ELF-1 (cell line): Measurements from ENCODE around the gene AKR7A2.

Experiments
- DNase-seq: peaks from one replicate; pipeline ENCODE4 v3.0.0-alpha.2; 2016; ENCODE audit warnings: low read depth, low spot score

The AKR7A2 gene

DNA sequence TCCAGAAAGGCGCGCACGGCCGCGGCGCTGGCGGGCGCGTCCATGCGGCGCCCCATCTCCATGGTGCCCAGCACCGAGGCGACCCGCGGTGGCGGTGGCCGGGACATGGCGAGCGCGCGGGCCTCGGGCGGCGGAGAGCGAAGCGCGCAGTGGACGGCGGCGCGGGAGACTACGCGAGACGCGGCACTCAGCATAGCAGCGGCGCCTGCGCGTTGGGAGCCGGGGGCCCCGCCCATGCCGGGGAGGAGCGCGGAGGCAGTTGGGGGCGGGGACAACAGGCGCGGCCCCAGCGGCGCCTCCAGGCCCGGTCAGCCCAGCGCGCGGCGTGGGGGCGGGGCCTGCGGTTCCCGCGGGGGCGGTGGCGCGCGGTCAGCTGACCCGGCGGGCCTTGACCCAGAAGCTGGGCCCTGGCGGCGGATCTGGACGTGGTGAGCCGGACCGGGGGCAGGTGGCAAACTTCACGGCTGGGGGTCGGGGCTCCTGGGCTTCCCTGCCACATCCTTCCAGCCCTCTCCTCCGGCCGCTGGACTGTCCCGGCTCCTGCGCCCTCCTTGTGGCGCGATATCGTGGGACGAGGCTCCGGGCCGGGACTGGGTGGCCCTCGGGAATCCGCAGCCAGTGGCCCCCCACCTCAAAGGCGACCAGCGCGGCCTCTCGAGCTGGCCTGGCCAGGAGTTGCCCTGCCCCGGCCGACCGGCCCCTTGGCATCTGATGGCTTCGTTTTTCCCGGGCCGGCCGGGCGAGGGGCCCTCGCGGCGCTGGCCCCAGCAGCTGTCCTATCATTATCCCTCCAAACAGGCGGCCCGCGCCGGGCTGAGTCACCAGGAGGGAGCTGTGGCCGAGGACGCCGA lies at the start of gene AKR7A2, which contains the start of gene SLC66A1:
AKR7A2 (minus strand) TSS at position 214 of the 851 bp plus-strand sequence; CDS start at position 194, 20 bp downstream.
SLC66A1 (plus strand) TSS at position 396 of the 851 bp plus-strand sequence. CDS start 5,352 bp downstream, outside the sequence.
- DNase-seq, result peak; percentile 91

DNA sequence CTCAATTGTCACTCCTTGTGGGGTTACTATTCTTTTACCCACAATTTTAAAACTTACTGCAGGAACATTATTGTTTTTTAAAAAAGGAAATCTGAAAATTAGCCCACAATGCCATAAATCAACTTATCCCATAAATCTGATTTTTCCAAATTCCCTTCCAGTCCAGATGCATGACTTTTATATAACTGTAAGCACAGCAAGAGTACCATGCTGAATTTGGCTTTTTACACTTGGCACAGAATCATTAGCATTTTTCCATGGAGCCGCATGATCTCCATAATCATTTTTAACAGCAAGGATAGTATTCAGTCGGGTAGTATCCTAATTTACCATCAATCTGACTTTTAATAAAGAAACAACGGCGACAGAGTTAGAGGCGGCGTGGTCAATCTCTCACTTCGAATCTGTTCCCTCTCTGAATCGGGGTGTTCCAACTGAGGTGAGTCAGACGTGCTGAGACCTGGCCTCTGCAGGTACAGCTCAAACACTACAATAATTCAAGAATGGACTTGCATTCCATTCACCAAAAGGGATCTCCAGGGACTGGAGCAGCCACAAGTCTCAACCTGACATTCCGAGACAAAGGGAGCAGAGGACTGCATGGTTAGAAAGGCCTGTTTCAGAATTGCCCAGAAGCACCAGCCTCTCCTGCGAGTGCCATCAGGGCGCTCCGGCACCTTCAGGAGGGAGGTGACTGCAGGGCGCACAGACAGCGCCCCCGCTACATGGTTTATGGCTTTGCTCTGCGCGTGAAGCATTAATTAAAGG lies 49.1 kb upstream of the AKR7A2 start:
- DNase-seq, result peak; percentile 26

DNA sequence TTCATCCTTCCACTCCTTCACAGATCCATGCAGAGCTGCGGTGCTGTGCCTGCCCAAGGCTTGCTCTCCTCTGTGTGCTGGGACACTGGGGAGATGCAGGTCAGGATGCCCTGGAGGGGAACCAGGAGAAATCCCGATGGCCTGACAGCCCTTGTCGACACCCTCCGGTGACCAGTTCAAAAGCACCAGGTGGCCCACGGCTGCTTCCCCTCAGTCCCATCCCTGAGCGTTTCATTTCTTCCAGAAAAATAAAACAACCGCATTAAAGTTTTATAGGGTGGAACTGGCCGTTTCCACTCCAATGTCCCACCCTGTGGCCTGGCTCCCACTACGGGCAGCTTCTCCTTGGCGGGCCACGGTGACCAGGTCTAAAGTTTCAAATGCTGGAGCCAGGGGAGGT lies 48.5 kb upstream of the AKR7A2 start:
- DNase-seq, result peak; percentile 26

- DNase-seq, result no peak
Observed at GRCh38 chr1:19360016-19360415, 48.1 kb upstream of the AKR7A2 start.

GRCh38 chr1:19359357-19359756 lies 47.4 kb upstream of the AKR7A2 start:
- no peak for DNase-seq

GRCh38 chr1:19358710-19359109 lies 46.8 kb upstream of the AKR7A2 start:
- DNase-seq, result no peak

- DNase-seq, result no peak
Observed at GRCh38 chr1:19357299-19357986, 45.5 kb upstream of the AKR7A2 start.

GRCh38 chr1:19356266-19356665 lies 44.3 kb upstream of the AKR7A2 start:
- no peak for DNase-seq

DNA sequence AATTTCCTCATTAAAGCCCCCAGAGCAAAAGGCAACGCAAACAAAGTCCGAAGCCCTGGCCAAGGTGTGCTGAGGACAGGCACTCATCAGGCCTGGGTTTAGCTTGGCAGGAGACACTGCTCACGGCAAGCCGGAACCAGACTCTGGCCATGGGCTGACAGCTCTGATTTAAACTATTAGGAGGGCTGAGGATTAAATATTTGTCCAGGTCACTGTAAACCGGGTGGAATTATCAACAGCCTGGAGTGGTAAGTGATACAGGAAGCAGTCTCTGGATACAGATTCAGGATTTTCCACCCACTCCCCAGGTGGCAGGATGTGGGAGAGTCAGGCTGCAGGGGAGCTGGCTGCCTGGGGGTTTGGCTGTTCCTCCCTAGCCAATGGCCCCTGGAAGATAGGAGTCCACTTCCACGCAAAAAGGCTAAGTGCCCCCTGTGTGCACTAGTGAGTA lies 42.6 kb upstream of the AKR7A2 start:
- DNase-seq, result no peak

- peak; percentile 86 for DNase-seq
Observed at GRCh38 chr1:19353596-19353995, 41.7 kb upstream of the AKR7A2 start.

DNA sequence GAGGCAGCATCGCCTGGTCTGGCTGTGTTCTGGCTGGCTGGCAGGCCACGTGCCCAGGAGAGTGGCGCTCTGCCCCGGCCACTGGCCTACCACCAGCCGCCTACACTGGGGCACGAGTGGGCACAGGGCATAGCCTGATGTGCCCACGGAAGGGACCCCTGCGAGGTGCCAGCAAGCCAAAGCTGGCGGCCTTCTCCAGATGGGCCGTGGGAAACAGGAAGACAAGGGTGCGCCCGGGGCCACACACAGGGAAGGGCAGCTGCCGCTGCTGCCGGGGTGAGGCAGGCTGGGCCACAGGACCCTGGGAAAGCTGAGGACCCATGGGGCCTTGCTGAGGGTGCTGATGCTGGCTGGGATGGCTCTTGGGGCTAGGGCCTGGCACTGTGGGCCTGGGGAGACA lies 40.9 kb upstream of the AKR7A2 start:
- no peak for DNase-seq

GRCh38 chr1:19351873-19352272 lies 39.9 kb upstream of the AKR7A2 start:
- DNase-seq, result no peak

DNA sequence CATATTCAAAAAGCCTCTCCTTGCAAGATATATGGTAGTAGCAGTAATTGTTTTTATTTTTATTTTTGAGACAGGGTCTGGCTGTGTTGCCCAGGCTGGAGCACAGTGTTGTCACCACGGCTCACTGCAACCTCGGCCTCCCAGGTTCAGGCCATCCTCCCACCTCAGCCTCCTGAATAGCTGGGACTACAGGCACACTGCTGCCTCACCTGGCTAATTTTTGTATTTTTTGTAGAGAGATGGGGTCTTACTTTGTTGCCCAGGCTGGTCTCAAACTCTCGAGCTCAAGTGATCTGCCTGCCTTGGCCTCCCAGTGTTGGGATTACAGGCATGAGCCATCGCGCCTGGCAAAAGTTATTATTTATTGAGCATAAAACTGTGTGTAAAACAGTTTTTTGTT lies 38.6 kb upstream of the AKR7A2 start:
- DNase-seq, result no peak

GRCh38 chr1:19349999-19350398 lies 38.1 kb upstream of the AKR7A2 start:
- no peak for DNase-seq

DNA sequence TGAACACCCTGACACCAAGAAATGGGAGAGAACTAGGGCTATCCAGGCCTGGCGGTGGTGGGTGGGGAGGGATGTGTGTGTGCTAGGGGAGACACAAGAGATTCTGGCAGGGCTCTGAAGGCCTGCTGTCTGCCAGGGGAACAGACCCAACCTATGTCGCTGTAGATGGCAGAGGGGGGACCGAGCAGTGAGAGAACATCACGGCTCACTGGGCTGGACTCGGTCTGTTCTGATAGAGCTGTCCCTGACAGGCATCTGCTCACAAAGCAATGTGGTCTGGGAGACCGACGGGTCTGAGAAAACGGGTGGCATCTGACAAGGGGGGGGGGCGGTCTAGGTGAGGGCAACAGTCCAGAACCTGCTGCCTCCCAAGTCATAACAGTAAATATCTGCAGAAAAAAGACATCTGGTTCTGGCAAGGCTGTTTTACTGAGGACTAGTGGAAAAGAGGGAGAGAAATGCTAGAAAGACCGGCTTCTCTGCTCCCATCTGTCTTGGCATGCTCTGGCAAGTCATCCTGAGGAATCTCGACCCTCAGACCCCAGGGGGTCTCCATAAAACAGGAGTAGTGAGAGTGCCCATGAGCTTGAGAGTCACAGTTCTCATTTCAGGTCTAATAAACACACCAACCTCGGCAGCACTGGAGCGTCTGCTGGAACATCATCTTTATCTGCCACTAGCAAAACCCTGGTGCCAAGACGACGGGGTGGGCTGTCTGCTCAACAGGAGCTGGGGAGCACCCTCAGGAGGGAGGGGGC lies 36.7 kb upstream of the AKR7A2 start:
- DNase-seq, result no peak

- no peak for DNase-seq
Observed at GRCh38 chr1:19347533-19348172, 35.7 kb upstream of the AKR7A2 start.

- no peak for DNase-seq
Observed at GRCh38 chr1:19346026-19346425, 34.1 kb upstream of the AKR7A2 start.

GRCh38 chr1:19345391-19345790 lies 33.4 kb upstream of the AKR7A2 start:
- no peak for DNase-seq

- DNase-seq, result no peak
Observed at GRCh38 chr1:19344831-19345230, 32.9 kb upstream of the AKR7A2 start.

DNA sequence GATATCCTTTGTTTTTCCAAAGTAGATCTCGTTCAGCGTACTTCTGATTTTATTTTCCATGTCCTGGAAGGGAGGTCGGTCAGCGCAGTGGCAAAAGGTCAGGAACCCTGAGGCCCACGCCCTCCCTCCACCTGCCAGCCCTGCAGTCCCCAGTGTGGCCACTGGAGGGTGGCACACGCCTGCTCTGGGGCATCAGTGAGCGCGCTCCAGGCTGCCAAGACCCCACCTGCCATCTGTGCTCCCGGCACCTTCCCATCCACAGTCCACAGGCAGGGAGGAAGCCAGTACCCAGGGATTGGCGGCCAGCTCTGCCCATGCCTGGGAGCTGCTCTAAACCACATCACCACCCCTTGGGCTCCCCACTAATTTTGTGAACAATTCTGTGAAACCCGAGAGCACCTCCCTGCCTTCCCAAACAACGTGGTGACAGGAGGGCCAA lies 32.4 kb upstream of the AKR7A2 start:
- DNase-seq, result peak; percentile 66
